ENCODE results near the gene NFATC2. TPM values are rescaled to one million over a fixed set of nuclear protein-coding genes. Genes with fewer than 3 reads are reported as not detected.

Gene NFATC2
- total and polyA plus RNA-seq, 7 donors, result 1.4 to 16.9 (median 5.0) TPM

DNA sequence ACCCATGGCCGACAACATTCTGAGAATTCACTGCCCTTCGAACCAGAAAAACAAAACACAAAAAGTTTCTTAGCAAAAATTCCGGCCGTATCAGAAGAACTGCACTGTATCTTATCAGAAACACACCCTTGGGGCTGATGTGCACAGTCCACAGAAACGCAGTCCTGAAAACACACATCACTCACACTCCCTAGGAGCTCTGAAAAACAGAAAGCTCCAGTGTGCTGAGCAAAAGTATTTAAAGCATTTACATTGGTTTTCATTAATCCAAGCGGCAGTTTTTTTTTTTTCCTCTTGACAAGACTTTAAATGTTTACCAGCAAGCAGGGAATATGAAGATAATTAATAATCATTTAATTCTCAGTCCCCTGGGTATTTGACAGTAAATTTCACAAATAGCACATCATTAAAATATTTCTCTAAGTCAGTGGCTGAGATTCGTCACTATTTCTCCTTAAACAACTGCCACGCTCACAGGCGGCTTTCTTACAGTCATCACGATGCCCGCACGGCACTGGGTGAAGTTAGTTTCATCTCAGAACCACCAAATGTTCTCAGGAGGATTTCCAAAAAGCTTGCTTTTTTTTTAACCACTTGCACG, 13.3 kb downstream of the NFATC2 start:
- Histone ChIP-seq H3K36me3 (no peaks in the 10 kb centered on the region), H3K27ac (peak overlapping the region in 1 of 4 donors; percentile 3), H3K4me3 (no peak overlapping the region), H3K4me1 (peaks cover 0 to 24% (median 19%) of the 10 kb centered on the region in 4 donors), H3K9me3 (no peaks in the 10 kb centered on the region), H3K27me3 (no peaks in the 10 kb centered on the region)
- 61 to 62% methylated on average over 13 of the region's 13 CpGs for WGBS, 2 donors
- intact Hi-C loops (cut with DNase I), result no loop called here
- TF ChIP-seq POLR2AphosphoS5 (IDR thresholded peaks at IDR 0.05) (no peak), EP300 (IDR thresholded peaks at IDR 0.05) (no peak)
- TF ChIP-seq, protein P1, sequence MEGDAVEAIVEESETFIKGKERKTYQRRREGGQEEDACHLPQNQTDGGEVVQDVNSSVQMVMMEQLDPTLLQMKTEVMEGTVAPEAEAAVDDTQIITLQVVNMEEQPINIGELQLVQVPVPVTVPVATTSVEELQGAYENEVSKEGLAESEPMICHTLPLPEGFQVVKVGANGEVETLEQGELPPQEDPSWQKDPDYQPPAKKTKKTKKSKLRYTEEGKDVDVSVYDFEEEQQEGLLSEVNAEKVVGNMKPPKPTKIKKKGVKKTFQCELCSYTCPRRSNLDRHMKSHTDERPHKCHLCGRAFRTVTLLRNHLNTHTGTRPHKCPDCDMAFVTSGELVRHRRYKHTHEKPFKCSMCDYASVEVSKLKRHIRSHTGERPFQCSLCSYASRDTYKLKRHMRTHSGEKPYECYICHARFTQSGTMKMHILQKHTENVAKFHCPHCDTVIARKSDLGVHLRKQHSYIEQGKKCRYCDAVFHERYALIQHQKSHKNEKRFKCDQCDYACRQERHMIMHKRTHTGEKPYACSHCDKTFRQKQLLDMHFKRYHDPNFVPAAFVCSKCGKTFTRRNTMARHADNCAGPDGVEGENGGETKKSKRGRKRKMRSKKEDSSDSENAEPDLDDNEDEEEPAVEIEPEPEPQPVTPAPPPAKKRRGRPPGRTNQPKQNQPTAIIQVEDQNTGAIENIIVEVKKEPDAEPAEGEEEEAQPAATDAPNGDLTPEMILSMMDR (IDR thresholded peaks at IDR 0.05), result no peak
- DNase-seq, result no peak

DNA sequence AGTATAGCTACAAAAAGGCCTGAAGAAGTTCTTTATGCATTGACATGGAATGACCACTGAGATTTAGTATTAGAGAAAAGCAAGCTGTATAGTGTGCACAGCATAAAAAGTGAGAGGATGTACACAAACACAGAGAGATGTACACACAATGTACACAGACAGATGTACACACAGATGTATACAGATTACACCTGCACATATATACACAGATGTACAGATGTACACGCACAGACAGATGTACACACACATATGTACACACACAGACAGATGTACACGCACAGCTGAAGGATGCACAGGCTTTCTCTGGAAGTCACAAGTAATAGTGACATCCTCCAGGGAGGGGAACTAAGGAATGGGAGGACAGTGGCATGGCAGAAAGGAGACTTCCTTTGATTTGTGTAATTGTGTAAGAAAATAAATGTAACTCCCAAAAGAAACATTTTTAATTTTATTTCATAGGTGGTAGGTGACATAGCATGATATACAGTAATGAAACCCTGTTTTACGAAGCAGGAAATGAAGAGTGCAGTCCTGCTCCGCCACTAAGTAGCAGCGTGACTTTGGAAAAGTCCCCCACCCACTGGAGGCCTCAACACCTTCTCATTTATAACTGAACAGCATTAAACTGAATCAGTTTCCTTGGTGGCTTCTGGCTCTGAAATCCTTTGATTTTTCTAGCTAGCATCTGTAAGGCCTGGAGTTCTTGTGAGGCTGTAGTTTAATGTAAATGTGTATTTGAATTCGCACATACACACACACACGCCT, 14.1 kb downstream of the NFATC2 start:
- no peak for TF ChIP-seq EP300 (IDR thresholded peaks at IDR 0.05)
- H3K4me1 ChIP-seq, result peaks cover 0 to 19% (median 15%) of the 10 kb centered on the region in 4 donors
- intact Hi-C loops (cut with DNase I), result no loop called here
- DNase-seq, result no peak
- H3K9me3 ChIP-seq, result no peaks in the 10 kb centered on the region
- no peaks in the 10 kb centered on the region for H3K27me3 ChIP-seq
- no peak overlapping the region for H3K4me3 ChIP-seq
- 63 to 71% methylated on average over 7 of the region's 7 CpGs for WGBS, 2 donors
- H3K36me3 ChIP-seq, result no peaks in the 10 kb centered on the region
- H3K27ac ChIP-seq, result peak overlapping the region in 1 of 4 donors; percentile 3

DNA sequence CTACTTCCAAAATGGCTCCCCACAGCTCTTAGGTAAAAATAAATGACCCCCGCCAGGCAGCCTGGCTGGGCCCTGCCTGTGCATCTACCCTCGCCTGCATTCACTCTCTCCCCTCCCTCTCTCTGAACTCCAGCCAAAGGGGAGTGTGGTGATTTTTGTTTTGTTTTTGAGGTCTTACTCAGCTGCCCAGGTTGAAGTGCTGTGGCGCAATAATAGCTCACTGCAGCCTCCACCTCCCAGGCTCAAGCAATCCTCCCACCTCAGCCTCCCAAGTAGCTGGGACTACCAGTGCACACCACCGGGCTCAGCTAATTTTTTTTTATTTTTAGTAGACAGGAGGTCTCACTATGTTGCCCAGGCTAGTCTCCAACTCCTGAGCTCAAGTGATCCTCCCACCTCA, 15.8 kb downstream of the NFATC2 start:
- H3K4me3 ChIP-seq, result no peak overlapping the region
- H3K4me1 ChIP-seq, result peaks cover 0 to 2% (median 0%) of the 10 kb centered on the region in 4 donors
- no peaks in the 10 kb centered on the region for H3K9me3 ChIP-seq
- H3K27me3 ChIP-seq, result no peaks in the 10 kb centered on the region
- TF ChIP-seq POLR2A (IDR thresholded peaks at IDR 0.05), result no peak
- TF ChIP-seq, protein P1 (IDR thresholded peaks at IDR 0.05), result no peak
- TF ChIP-seq POLR2AphosphoS5 (IDR thresholded peaks at IDR 0.05), result no peak
- no peak for TF ChIP-seq EP300 (IDR thresholded peaks at IDR 0.05)
- intact Hi-C loops (cut with DNase I), result no loop called here
- no peak overlapping the region for H3K27ac ChIP-seq
- H3K36me3 ChIP-seq, result no peaks in the 10 kb centered on the region
- no peak for DNase-seq
- 92 to 94% methylated on average over 4 of the region's 4 CpGs for WGBS, 2 donors

DNA sequence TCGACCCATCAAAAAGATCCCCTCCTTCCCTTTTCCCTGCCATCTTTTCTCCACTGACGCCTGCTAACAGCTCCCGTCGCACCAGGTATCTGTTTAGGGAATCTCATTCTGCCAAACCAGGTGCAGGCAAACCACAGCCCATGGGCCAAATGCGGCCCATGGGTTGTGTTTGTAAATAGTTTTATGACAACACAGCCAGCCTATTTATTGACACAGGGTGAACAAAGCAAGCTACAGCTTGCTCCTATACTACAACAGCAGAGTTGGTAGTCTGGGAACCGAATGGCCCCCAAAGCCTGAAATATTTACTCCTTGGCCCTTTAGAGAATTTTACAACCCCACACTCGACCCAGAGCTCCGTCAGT, 16.4 kb downstream of the NFATC2 start:
- WGBS, 2 donors, result 50 to 77% methylated on average over 8 of the region's 8 CpGs
- no peaks in the 10 kb centered on the region for H3K27me3 ChIP-seq
- no peaks in the 10 kb centered on the region for H3K9me3 ChIP-seq
- no peak overlapping the region for H3K4me3 ChIP-seq
- no peaks in the 10 kb centered on the region for H3K36me3 ChIP-seq
- H3K4me1 ChIP-seq, result no peaks in the 10 kb centered on the region
- no peak for DNase-seq
- intact Hi-C loops (cut with DNase I), result no loop called here
- TF ChIP-seq, protein P1 (IDR thresholded peaks at IDR 0.05), result no peak
- TF ChIP-seq POLR2AphosphoS5 (IDR thresholded peaks at IDR 0.05) (no peak), POLR2A (IDR thresholded peaks at IDR 0.05) (no peak), EP300 (IDR thresholded peaks at IDR 0.05) (no peak)
- H3K27ac ChIP-seq, result no peak overlapping the region

DNA sequence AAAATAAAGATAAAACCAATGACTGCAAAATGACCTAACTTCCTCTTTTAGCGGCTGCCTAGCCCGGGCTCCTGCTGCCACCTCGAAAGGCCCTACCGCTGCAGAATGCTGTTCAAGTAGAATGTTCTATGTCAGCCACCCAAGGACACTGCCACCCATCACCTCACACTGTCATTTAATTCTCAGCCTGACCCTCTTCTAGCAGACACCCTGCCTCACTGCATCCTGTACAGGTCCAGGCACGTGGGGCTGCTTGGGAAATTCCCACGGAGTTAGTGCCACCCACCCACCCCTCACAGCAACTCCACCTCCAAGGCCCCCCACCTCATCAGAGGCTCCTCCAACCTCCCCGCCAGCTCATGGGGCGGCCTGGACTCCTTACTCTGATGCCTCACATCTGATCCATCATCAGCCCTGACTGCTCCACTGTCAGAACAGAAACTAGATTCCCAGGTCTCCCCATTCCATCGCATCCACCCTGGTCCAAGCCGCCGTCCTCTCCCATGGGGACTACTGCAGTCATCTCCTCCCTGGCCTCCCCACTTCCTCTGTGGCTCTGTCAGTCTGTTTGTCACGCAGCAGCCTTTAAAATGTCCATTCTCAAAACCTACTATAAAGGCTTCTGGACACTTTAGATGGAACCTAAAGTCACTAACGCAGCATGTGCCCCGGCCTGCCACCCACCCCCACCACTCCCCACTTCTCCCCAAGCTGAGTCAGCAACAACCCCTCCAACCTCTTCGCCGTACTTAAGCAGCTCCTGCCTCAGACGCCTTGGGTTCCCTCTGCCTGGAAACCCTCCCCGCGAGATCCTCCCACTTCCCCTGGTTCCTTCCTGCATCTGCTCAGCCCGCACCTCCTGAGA, 17.0 kb downstream of the NFATC2 start:
- DNase-seq, result peak; percentile 68
- no peak overlapping the region for H3K4me3 ChIP-seq
- H3K9me3 ChIP-seq, result no peaks in the 10 kb centered on the region
- H3K4me1 ChIP-seq, result no peaks in the 10 kb centered on the region
- H3K27me3 ChIP-seq, result no peaks in the 10 kb centered on the region
- H3K36me3 ChIP-seq, result no peaks in the 10 kb centered on the region
- 50 to 74% methylated on average over 20 of the region's 20 CpGs for WGBS, 2 donors
- no peak for TF ChIP-seq POLR2AphosphoS5 (IDR thresholded peaks at IDR 0.05)
- no peak overlapping the region for H3K27ac ChIP-seq
- intact Hi-C loops (cut with DNase I), result no loop called here
